NCI-H748 (cell line): ENCODE measurements around the gene DHRS3.
"Not testable (repeated sequence)": the region's sequence is repeated elsewhere in the genome, so short reads cannot be mapped to it uniquely, and the experiment has no call there.

Source experiments
- DNase-seq: peaks from one replicate; lab custom pipeline; 2025; ENCODE audit not compliant: unreplicated experiment; lab: John Stamatoyannopoulos, UW

DHRS3 gene

GRCh38 chr1:12580054-12580887 is 37.7 kb downstream of the DHRS3 start:
- no peak for DNase-seq

- DNase-seq, result no peak
These were observed 39.1 kb downstream of the DHRS3 start for GRCh38 chr1:12578860-12579422.

GRCh38 chr1:12577020-12577419 is 41.0 kb downstream of the DHRS3 start:
- no peak for DNase-seq

GRCh38 chr1:12574757-12575139 is 43.3 kb downstream of the DHRS3 start:
- no peak for DNase-seq

- DNase-seq, result no peak
These were observed 44.8 kb downstream of the DHRS3 start for GRCh38 chr1:12573015-12573825.

GRCh38 chr1:12572522-12572921 is 45.5 kb downstream of the DHRS3 start:
- no peak for DNase-seq

GRCh38 chr1:12570291-12570690 is 47.7 kb downstream of the DHRS3 start:
- DNase-seq, result no peak

- DNase-seq, result no peak
These were observed 49.8 kb downstream of the DHRS3 start for GRCh38 chr1:12568009-12568767.

GRCh38 chr1:12567288-12567819 is 50.7 kb downstream of the DHRS3 start:
- DNase-seq, result no peak

- DNase-seq, result no peak
These were observed 51.3 kb downstream of the DHRS3 start for GRCh38 chr1:12566484-12567287.

- DNase-seq, result no peak
These were observed 52.1 kb downstream of the DHRS3 start for GRCh38 chr1:12565966-12566352.

- no peak for DNase-seq
These were observed 52.7 kb downstream of the DHRS3 start for GRCh38 chr1:12565094-12565965.

GRCh38 chr1:12564251-12564650 is 53.8 kb downstream of the DHRS3 start:
- not testable (repeated sequence) for DNase-seq

- DNase-seq, result no peak
These were observed 54.9 kb downstream of the DHRS3 start for GRCh38 chr1:12562955-12563576.

- no peak for DNase-seq
These were observed 56.9 kb downstream of the DHRS3 start for GRCh38 chr1:12561121-12561520.

- no peak for DNase-seq
These were observed 60.8 kb downstream of the DHRS3 start for GRCh38 chr1:12556957-12557935.

GRCh38 chr1:12556368-12556930 is 61.6 kb downstream of the DHRS3 start:
- no peak for DNase-seq
